Calu3 (cell line): ENCODE data around the gene C4orf50. TPM values are rescaled to one million over a fixed set of nuclear protein-coding genes. Genes with fewer than 3 reads are reported as not detected.
"Not testable (repeated sequence)": the region's sequence is repeated elsewhere in the genome, so short reads cannot be mapped to it uniquely, and the experiment has no call there.

Experiments
- BruUV-seq: library from RNA; stranded (reverse); fragments of 400-500 nt; replicated peaks from 2 replicates; lab custom pipeline; 2021; lab: Mats Ljungman, UMichigan
- CTCF ChIA-PET: fragments of 300-600 bp; sonication (Branson Sonifier 250); formaldehyde crosslinking; loops from one replicate; lab custom pipeline; 2022; ENCODE audit warnings: antibody characterized with exemption; lab: Charles Lee
- DNase-seq: peaks from one replicate; pipeline ENCODE4 v3.0.0; 2022
- H3K27ac Mint-ChIP-seq: one replicate; pipeline ENCODE4 v1.8.0; 2022; ENCODE audit warnings: mixed read lengths; ENCODE audit not compliant: unreplicated experiment
- H3K27me3 Mint-ChIP-seq: one replicate; pipeline ENCODE4 v1.8.0; 2022; ENCODE audit warnings: mixed read lengths; ENCODE audit not compliant: unreplicated experiment
- H3K36me3 Mint-ChIP-seq: one replicate; pipeline ENCODE4 v1.8.0; 2022; ENCODE audit warnings: mild to moderate bottlenecking, moderate library complexity, mixed read lengths; ENCODE audit not compliant: insufficient read depth, unreplicated experiment
- H3K4me1 Mint-ChIP-seq: one replicate; pipeline ENCODE4 v1.8.0; 2022; ENCODE audit warnings: mild to moderate bottlenecking, low read depth, mixed read lengths; ENCODE audit not compliant: unreplicated experiment
- H3K4me3 Mint-ChIP-seq: one replicate; pipeline ENCODE4 v1.8.0; 2022; ENCODE audit warnings: mild to moderate bottlenecking, low read depth, moderate library complexity, mixed read lengths; ENCODE audit not compliant: unreplicated experiment
- H3K9me3 Mint-ChIP-seq: one replicate; pipeline ENCODE4 v1.8.0; 2022; ENCODE audit warnings: low read depth, mixed read lengths; ENCODE audit not compliant: unreplicated experiment
- intact Hi-C: fragments of 100-400 bp; cut with micrococcal nuclease; formaldehyde crosslinking; loops from one replicate; pipeline ENCODE4 v1.10.0; 2022; ENCODE audit not compliant: unreplicated experiment
- total RNA-seq: library from RNA; stranded (reverse); gene quantifications from 2 replicates; pipeline ENCODE4 v1.2.3, GENCODE V29; 2022
- TF ChIP-seq, protein P1 (sequence below): fragments of 200-600 bp; IDR thresholded peaks from one replicate; pipeline ENCODE4 v1.8.0; 2022; ENCODE audit warnings: antibody characterized with exemption; ENCODE audit not compliant: unreplicated experiment

The C4orf50 gene
- total RNA-seq, 1 experiment from 2014 or later = not detected

DNA sequence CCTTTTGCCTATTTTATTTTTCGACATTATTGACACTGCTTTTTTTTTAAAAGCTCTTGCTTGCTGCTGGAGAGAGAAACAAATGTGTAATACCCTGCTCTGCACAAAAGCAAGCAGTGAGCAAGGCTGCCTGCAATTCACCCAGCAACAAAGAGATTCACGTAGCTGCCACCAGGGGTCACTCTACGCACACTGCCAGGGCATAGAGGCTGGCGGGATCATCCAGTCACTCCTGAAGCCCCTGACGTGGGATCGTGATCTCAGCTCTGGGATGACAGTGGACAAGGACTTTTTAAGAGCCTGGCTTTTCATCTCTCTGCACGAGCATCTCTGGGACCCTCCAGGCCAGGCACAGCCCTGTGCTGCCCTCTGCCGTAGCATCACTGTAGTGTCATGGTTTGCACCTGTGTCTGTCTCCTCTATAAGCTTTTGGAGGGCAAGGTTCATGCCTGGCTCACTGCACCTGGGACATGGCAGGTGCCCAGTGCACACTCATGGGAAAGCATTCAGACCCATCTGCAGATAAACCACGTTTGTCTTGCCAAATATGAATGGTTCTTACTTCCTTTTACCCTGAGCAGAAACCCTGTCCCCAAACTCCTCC is 19.8 kb downstream of the C4orf50 start:
- TF ChIP-seq, protein P1, sequence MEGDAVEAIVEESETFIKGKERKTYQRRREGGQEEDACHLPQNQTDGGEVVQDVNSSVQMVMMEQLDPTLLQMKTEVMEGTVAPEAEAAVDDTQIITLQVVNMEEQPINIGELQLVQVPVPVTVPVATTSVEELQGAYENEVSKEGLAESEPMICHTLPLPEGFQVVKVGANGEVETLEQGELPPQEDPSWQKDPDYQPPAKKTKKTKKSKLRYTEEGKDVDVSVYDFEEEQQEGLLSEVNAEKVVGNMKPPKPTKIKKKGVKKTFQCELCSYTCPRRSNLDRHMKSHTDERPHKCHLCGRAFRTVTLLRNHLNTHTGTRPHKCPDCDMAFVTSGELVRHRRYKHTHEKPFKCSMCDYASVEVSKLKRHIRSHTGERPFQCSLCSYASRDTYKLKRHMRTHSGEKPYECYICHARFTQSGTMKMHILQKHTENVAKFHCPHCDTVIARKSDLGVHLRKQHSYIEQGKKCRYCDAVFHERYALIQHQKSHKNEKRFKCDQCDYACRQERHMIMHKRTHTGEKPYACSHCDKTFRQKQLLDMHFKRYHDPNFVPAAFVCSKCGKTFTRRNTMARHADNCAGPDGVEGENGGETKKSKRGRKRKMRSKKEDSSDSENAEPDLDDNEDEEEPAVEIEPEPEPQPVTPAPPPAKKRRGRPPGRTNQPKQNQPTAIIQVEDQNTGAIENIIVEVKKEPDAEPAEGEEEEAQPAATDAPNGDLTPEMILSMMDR = peak; percentile 67
- no peaks in the 10 kb centered on the region for H3K9me3 Mint-ChIP-seq
- no TSS peak for BruUV-seq

DNA sequence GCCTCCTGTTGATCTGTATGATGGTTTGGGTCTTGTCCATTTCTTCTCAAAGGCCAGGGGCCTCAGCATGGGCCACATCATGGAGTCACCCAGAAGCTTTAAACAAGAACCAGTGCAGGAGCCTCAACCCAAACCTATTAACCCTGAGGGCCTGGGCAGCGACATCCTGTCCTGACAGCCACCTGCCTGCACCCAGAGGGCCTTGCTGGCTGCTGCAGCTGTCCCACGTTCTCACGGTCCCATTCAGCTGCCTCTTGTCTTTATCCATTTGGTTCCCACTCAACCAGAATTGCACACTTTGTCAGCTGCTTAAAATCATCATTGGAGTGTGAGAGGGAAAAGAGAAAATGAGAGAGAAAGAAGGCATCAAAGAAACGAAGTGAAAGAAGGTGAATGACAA is 21.6 kb downstream of the C4orf50 start:
- H3K4me1 Mint-ChIP-seq = no peaks in the 10 kb centered on the region
- H3K27ac Mint-ChIP-seq = no peak overlapping the region
- CTCF ChIA-PET = no interaction called here
- no TSS peak for BruUV-seq
- no peak overlapping the region for H3K4me3 Mint-ChIP-seq
- intact Hi-C loops = loop anchor here (5.0 kb wide), 1 partner anchor 91 kb away; no protein-coding TSS in a partner anchor
- H3K27me3 Mint-ChIP-seq = peaks cover 18% of the 10 kb centered on the region
- no peak for DNase-seq
- no peaks in the 10 kb centered on the region for H3K36me3 Mint-ChIP-seq
- TF ChIP-seq, protein P1 = no peak
- no peaks in the 10 kb centered on the region for H3K9me3 Mint-ChIP-seq

More for the DNA sequence above, 19.8 kb downstream of the C4orf50 start:
- H3K36me3 Mint-ChIP-seq = no peaks in the 10 kb centered on the region
- H3K4me3 Mint-ChIP-seq = no peak overlapping the region
- no peaks in the 10 kb centered on the region for H3K4me1 Mint-ChIP-seq
- CTCF ChIA-PET = interaction anchor here (1.2 to 1.5 kb wide), 2 partner anchors 89 to 330 kb away, joined by 4 to 5 read pairs; no protein-coding TSS in a partner anchor
- H3K27me3 Mint-ChIP-seq = peaks cover 18% of the 10 kb centered on the region
- intact Hi-C loops = loop anchor here (5.0 kb wide), 1 partner anchor 89 kb away; no protein-coding TSS in a partner anchor
- peak; percentile 53 for DNase-seq
- H3K27ac Mint-ChIP-seq = no peak overlapping the region

DNA sequence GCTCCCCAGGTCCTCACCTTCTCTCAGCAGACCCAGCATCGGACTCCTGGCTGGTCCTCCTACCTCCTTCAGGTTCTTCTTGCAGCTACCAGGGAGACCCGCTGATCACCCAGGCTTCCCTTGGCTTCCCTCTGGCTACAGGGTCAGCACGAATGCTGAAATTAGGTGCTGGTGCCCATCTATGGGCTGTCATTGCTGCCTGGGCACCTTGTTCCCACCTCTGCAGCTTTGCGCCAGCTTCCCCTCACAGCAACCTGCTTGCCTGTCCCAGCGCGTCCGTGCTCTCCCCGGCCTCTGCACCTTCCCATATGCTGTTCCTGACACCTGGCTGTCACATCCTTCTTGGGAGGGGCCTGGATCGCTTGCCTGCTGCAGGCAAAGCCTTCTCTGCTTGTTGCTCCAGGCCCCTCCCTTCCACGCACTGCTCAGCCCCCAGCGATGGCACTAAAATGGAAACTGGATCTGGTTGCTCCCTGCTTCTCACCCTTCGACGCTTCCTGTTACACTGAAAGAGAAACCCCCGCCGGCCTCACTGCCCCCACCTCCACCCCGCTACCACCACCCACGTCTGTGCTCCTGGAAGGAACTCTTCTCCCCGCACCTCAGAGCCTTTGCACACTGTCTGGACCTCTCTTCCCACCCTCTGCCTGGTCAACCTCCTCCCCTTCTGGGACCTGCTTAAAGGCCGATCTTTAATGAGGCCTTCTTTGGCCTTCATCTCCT is 22.2 kb downstream of the C4orf50 start:
- Mint-ChIP-seq H3K9me3 (no peaks in the 10 kb centered on the region), H3K4me3 (no peak overlapping the region), H3K4me1 (no peaks in the 10 kb centered on the region), H3K36me3 (no peaks in the 10 kb centered on the region), H3K27ac (no peak overlapping the region), H3K27me3 (peaks cover 18% of the 10 kb centered on the region)
- no TSS peak for BruUV-seq
- intact Hi-C loops = loop anchor here (5.0 kb wide), 1 partner anchor 91 kb away; no protein-coding TSS in a partner anchor
- TF ChIP-seq, protein P1 = no peak
- no peak for DNase-seq
- CTCF ChIA-PET = interaction anchor here (0.6 kb wide), 1 partner anchor 335 kb away, joined by 3 read pairs; no protein-coding TSS in a partner anchor

DNA sequence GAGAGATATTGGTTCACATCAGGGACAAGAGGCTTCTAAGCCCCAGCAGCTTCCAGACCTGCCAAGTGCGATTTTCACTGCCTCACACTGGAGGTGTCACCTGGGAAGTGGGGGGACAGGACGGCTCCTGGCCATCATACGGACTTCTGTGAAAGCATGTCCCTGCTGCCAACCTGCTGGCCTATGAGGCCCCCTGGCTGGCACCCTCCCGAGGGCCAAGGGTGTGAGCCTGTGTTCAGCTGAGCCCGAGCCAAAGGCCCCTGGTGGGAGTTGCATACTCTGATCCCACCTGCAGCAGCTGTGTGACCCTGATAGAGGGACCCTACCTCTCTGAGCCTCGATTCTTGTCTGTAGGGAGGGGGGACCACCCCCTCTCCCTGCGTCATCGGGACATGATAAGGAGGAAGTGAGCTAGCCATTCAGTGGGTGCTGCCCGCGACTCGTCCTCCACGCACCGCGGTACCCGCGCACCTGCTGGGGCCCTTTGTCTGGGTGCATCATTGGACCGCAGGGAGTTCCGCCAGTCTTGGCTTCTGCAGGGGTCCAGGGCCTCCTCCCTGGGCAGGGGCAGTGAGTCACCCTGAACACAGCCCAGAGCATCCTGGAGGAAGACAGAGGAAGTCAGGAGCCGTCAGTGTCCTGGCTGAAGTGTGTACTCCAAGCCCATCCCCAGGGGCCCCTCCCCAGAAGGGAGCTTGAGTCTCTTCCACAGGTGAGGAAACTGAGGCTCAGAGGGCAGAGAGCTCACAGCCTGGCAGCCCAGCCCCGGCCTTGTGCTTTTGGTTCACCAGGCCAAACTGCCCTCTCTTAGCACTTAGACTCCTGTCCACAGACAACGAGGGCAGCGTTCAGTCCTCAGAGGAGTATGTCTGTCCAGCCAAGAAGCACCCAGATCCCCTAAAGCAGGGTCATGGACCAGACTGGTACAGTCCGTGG is 24.1 kb downstream of the C4orf50 start:
- Mint-ChIP-seq H3K27me3 (peaks cover 31% of the 10 kb centered on the region), H3K36me3 (no peaks in the 10 kb centered on the region)
- intact Hi-C loops = no loop called here

DNA sequence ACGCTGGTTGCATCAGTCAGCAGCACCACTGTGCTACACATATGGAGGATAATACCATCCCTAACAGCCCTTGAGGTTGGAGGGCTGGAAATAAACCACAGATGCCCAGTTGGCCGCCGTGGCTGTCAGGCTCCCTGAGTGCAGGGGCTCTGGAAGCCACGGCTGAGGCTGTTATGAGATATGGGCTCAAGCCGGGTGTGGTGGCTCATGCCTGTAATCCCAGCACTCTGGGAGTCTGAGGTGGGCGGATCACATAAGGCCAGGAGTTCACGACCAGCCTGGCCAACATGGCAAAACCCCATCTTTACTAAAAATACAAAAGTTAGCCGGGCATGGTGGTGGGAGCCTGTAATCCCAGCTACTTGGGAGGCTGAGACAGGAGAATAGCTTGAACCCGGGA is 24.9 kb downstream of the C4orf50 start:
- H3K4me3 Mint-ChIP-seq, CTCF ChIA-PET: not testable (repeated sequence)

More for the DNA sequence above, 24.1 kb downstream of the C4orf50 start:
- CTCF ChIA-PET = no interaction called here
- Mint-ChIP-seq H3K9me3 (no peaks in the 10 kb centered on the region), H3K4me3 (no peak overlapping the region), H3K27ac (no peak overlapping the region), H3K4me1 (no peaks in the 10 kb centered on the region)
- TF ChIP-seq, protein P1 = no peak
- BruUV-seq = no TSS peak
- DNase-seq = no peak

More for the DNA sequence above, 24.9 kb downstream of the C4orf50 start:
- H3K4me1 Mint-ChIP-seq, H3K27ac Mint-ChIP-seq, H3K36me3 Mint-ChIP-seq, DNase-seq, BruUV-seq, intact Hi-C loops, H3K9me3 Mint-ChIP-seq: not testable (repeated sequence)
- H3K27me3 Mint-ChIP-seq = peaks cover 39% of the 10 kb centered on the region
